ENCODE measurements around the gene R3HDML.

- TF ChIP-seq CTCF (IDR thresholded peaks at IDR 0.05; ENCODE audit: low read depth, low read length) (no peak), POLR2A (IDR thresholded peaks at IDR 0.05; ENCODE audit: extremely low read depth, insufficient read length) (no peak)
- TF ChIP-seq, protein P1, sequence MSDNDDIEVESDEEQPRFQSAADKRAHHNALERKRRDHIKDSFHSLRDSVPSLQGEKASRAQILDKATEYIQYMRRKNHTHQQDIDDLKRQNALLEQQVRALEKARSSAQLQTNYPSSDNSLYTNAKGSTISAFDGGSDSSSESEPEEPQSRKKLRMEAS (IDR thresholded peaks at IDR 0.05; ENCODE audit: low read depth, low read length) = no peak
Observed at GRCh38 chr20:44382641-44383040, 45.8 kb downstream of the R3HDML start.
